Endothelial cell of umbilical vein (primary cell): ENCODE results near the gene NUDT6. TPM values are rescaled to one million over a fixed set of nuclear protein-coding genes. Genes with fewer than 3 reads are reported as not detected.

ENCODE experiments used
- BruUV-seq: library from RNA; stranded (reverse); fragments of 400-500 nt; replicated peaks from 2 replicates; lab custom pipeline; 2021; lab: Mats Ljungman, UMichigan
- CTCF ChIA-PET: fragments of 300-600, 350-600 bp; sonication (Branson Sonifier 250); formaldehyde crosslinking; loops from one replicate; lab custom pipeline; 2021; ENCODE audit warnings: antibody characterized with exemption, inconsistent platforms; lab: Charles Lee
- POLR2A ChIA-PET: fragments of 300-600, 350-600 bp; sonication (Branson Sonifier 250); formaldehyde crosslinking; loops from one replicate; lab custom pipeline; 2021; ENCODE audit warnings: antibody characterized with exemption, inconsistent platforms; lab: Charles Lee
- DNase-seq: peaks from one replicate; pipeline ENCODE4 v3.0.0-alpha.2; 2011; ENCODE audit warnings: low read depth, low spot score
- FAIRE-seq: peaks from 2 replicates; lab custom pipeline; 2011; peaks lifted over from hg19 to GRCh38; lab: Jason Lieb, UNC
- H2AFZ ChIP-seq: 2 replicates; pipeline ENCODE4 v1.6.0; 2012; ENCODE audit warnings: low read depth, low read length, control low read depth, inconsistent platforms
- H3K27ac ChIP-seq: 2 replicates; pipeline ENCODE4 v1.5.1; 2011; ENCODE audit warnings: low read depth, mild to moderate bottlenecking, control low read depth, low read length, moderate library complexity; ENCODE audit not compliant: insufficient read depth
- H3K27me3 ChIP-seq, 2 experiments: 2 replicates each; pipeline versions ENCODE4 v1.6.0 to v1.6.1; 2011; ENCODE audit warnings: low read length in 2 of 2, mixed read lengths in 1 of 2; ENCODE audit not compliant: control insufficient read depth in 2 of 2, insufficient read depth in 2 of 2
- H3K36me3 ChIP-seq, 2 experiments: 2 replicates in 1 of 2; 3 replicates in 1 of 2; pipeline ENCODE4 v1.5.1; 2011; ENCODE audit warnings: low read length in 2 of 2, mild to moderate bottlenecking in 1 of 2, moderate library complexity in 1 of 2; ENCODE audit not compliant: control insufficient read depth in 2 of 2, insufficient read depth in 2 of 2; ENCODE audit errors: extremely low read depth in 1 of 2
- H3K4me1 ChIP-seq: 3 replicates; pipeline ENCODE4 v1.5.1; 2011; ENCODE audit warnings: mild to moderate bottlenecking, low read length; ENCODE audit not compliant: control insufficient read depth, insufficient read depth; ENCODE audit errors: extremely low read depth
- H3K4me2 ChIP-seq: 2 replicates; pipeline ENCODE4 v1.6.1; 2011; ENCODE audit warnings: low read length, control low read depth, mixed read lengths; ENCODE audit not compliant: insufficient read depth
- H3K4me3 ChIP-seq, 3 experiments: fragments of 200-600 bp in 1 of 3; sonication (generic), shearing (Covaris generic) in 1 of 3; replicated peaks in 1 of 3; 2 replicates each; pipeline ENCODE4 v1.5.1; 2011 to 2016; ENCODE audit warnings: control low read depth in 3 of 3, low read length in 3 of 3, mild to moderate bottlenecking in 2 of 3, inconsistent platforms in 1 of 3, low read depth in 1 of 3, moderate library complexity in 1 of 3; ENCODE audit not compliant: insufficient read depth in 1 of 3
- H3K79me2 ChIP-seq: 2 replicates; pipeline ENCODE4 v1.6.0; 2012; ENCODE audit warnings: low read length, inconsistent platforms; ENCODE audit not compliant: control insufficient read depth, insufficient read depth
- H3K9ac ChIP-seq: replicated peaks from 2 replicates; pipeline ENCODE3; 2011; ENCODE audit warnings: low read length, control low read depth; ENCODE audit not compliant: insufficient read depth; ENCODE audit errors: extremely low read depth
- H3K9me1 ChIP-seq: replicated peaks from 3 replicates; pipeline ENCODE4 v1.6.0; 2011; ENCODE audit warnings: mild to moderate bottlenecking, low read length; ENCODE audit not compliant: control insufficient read depth, insufficient read depth; ENCODE audit errors: extremely low read depth
- H3K9me3 ChIP-seq: replicated peaks from 2 replicates; pipeline ENCODE4 v1.5.1; 2012; ENCODE audit warnings: low read length, inconsistent platforms; ENCODE audit not compliant: control insufficient read depth, insufficient read depth
- H4K20me1 ChIP-seq: replicated peaks from 2 replicates; pipeline ENCODE3; 2011; ENCODE audit warnings: mild to moderate bottlenecking, low read length; ENCODE audit not compliant: control insufficient read depth, insufficient read depth; ENCODE audit errors: extremely low read depth
- CTCF ChIP-seq, 2 donors: IDR thresholded peaks; 1 replicate in 1 of 2; 2 replicates in 1 of 2; pipeline ENCODE4 v1.5.1; 2011; ENCODE audit warnings: low read length in 2 of 2, mild to moderate bottlenecking in 2 of 2, moderate library complexity in 2 of 2, control low read depth in 1 of 2, inconsistent platforms in 1 of 2, low read depth in 1 of 2; ENCODE audit not compliant: insufficient read depth in 1 of 2; ENCODE audit errors: extremely low read depth in 1 of 2
- EZH2 ChIP-seq: IDR thresholded peaks from 2 replicates; pipeline ENCODE4 v1.6.1; 2012; ENCODE audit warnings: borderline replicate concordance, low read depth, mild to moderate bottlenecking, moderate library complexity, low read length, inconsistent platforms; ENCODE audit not compliant: severe bottlenecking
- GATA2 ChIP-seq: IDR thresholded peaks from 2 replicates; pipeline ENCODE4 v1.7.0; 2011; ENCODE audit warnings: low read depth, mild to moderate bottlenecking, moderate library complexity, mixed read lengths, low read length; ENCODE audit not compliant: insufficient read length, insufficient read depth
- MAX ChIP-seq: IDR thresholded peaks from 2 replicates; pipeline ENCODE4 v1.6.1; 2011; ENCODE audit not compliant: insufficient read depth, insufficient read length
- POLR2A ChIP-seq: IDR thresholded peaks from 2 replicates; pipeline ENCODE4 v1.6.1; 2012; ENCODE audit warnings: low read depth, mild to moderate bottlenecking, control low read depth, low read length
- dilution Hi-C: fragments of 300-500 bp; cut with MboI; formaldehyde crosslinking; loops from one replicate; pipeline ENCODE4 v1.15.0; 2019; ENCODE audit warnings: low sequenced_read_pairs; ENCODE audit not compliant: extremely low pct_ligation_motif_present
- intact Hi-C: fragments of 100-400 bp; cut with micrococcal nuclease; formaldehyde crosslinking; loops from one replicate; pipeline ENCODE4 v1.10.0; 2022
- polyA plus RNA-seq, 4 experiments: library from polyadenylated mRNA; depleted of rRNA in 3 of 4; stranded (reverse) in 3 of 4; unstranded in 1 of 4; fragments of >200 nt; gene quantifications; 2 replicates each; pipeline versions ENCODE4 v1.2.1 to v1.2.3, GENCODE V29; 2011 to 2012; ENCODE audit warnings: missing spikeins in 1 of 4
- total RNA-seq: library from RNA; stranded (reverse); gene quantifications from 2 replicates; pipeline ENCODE4 v1.2.3, GENCODE V29; 2021

The NUDT6 gene
- total and polyA plus RNA-seq, 2 donors (not counting 3 experiments of a cell fraction or from before 2014, with no cell fraction given), result 5.1 to 5.4 TPM

GRCh38 chr4:122895336-122895995 lies 26.9 kb downstream of the NUDT6 start:
- intact Hi-C loops (no loop called here), dilution Hi-C loops (no loop called here)
- FAIRE-seq, result no peak
- no peak overlapping the region for H3K4me3 ChIP-seq
- no TSS peak for BruUV-seq
- no peaks in the 10 kb centered on the region for H4K20me1 ChIP-seq
- DNase-seq, result peak; percentile 72
- H3K9ac ChIP-seq, result peak overlapping the region; percentile 43
- POLR2A ChIA-PET, result interaction anchor here (0.5 to 0.7 kb wide), 2 partner anchors 12 to 97 kb away, joined by 3 to 6 read pairs; no protein-coding TSS in a partner anchor
- H3K36me3 ChIP-seq, result peaks cover 0 to 7% of the 10 kb centered on the region in 2 experiments
- CTCF ChIA-PET, result interaction anchor here (0.5 to 3.5 kb wide), 5 partner anchors 13 to 137 kb away, joined by 3 to 21 read pairs (median 3); no protein-coding TSS in a partner anchor
- H3K4me2 ChIP-seq, result peak overlapping the region; percentile 42
- peak overlapping the region; percentile 37 for H3K27ac ChIP-seq
- no peaks in the 10 kb centered on the region for H3K9me3 ChIP-seq
- peaks cover 40% of the 10 kb centered on the region for H3K4me1 ChIP-seq
- TF ChIP-seq GATA2 (peak; percentile 73), EZH2 (no peak), CTCF (IDR thresholded peaks at IDR 0.05; ENCODE audit: extremely low read depth in 1 of 2, insufficient read depth in 1 of 2, low read depth in 1 of 2, low read length in 2 of 2) (no peak), POLR2A (no peak), MAX (no peak)
- no peak overlapping the region for H2AFZ ChIP-seq
- H3K9me1 ChIP-seq, result no peaks in the 10 kb centered on the region
- H3K27me3 ChIP-seq, result no peaks in the 10 kb centered on the region
- H3K79me2 ChIP-seq, result no peaks in the 10 kb centered on the region
